ENCODE data around the gene LAMC1.

LAMC1 gene

GRCh38 chr1:183039985-183040447, 16.8 kb downstream of the LAMC1 start (continued):
- peak; percentile 67; the same call in 1 of the 2 replicates for TF ChIP-seq ZNF18 (tag by site-specific recombination; IDR thresholded peaks at IDR 0.05)
- TF ChIP-seq ZNF26 (tag by site-specific recombination; IDR thresholded peaks at IDR 0.05) = no peak
- peak; percentile 93 for TF ChIP-seq ZNF629 (tag by site-specific recombination; IDR thresholded peaks at IDR 0.05)
- TF ChIP-seq YY1 (tag by site-specific recombination; IDR thresholded peaks at IDR 0.05) = no peak
- peak; percentile 99 for TF ChIP-seq ZIC2 (tag by site-specific recombination; IDR thresholded peaks at IDR 0.05)
- TF ChIP-seq ZSCAN30 (tag by site-specific recombination; IDR thresholded peaks at IDR 0.05) = 0 out of 2 replicates have a peak, but pooled peaks have one; percentile 32
- no peak for TF ChIP-seq ZBTB7A (tag by site-specific recombination; IDR thresholded peaks at IDR 0.05; ENCODE audit: low read depth)
- no peak for TF ChIP-seq ZNF280D (tag by site-specific recombination; IDR thresholded peaks at IDR 0.05)
- no peak for TF ChIP-seq ZNF624 (tag by site-specific recombination; IDR thresholded peaks at IDR 0.05)
- TF ChIP-seq WT1 (tag by site-specific recombination; IDR thresholded peaks at IDR 0.05) = peak; percentile 79
- peak; percentile 62; the same call in 1 of the 2 replicates for TF ChIP-seq TSHZ1 (tag by site-specific recombination; IDR thresholded peaks at IDR 0.05; ENCODE audit: borderline replicate concordance)
- TF ChIP-seq ZNF280C (tag by site-specific recombination; IDR thresholded peaks at IDR 0.05) = no peak
- no peak for TF ChIP-seq KLF16 (tag by site-specific recombination; IDR thresholded peaks at IDR 0.05)
- no peak for TF ChIP-seq RBAK (tag by site-specific recombination; IDR thresholded peaks at IDR 0.05)
- TF ChIP-seq ZNF292 (tag by site-specific recombination; IDR thresholded peaks at IDR 0.05; ENCODE audit: borderline replicate concordance, low read depth) = no peak
- TF ChIP-seq ZNF416 (tag by site-specific recombination; IDR thresholded peaks at IDR 0.05) = no peak
- no peak for TF ChIP-seq KLF7 (tag by site-specific recombination; IDR thresholded peaks at IDR 0.05; ENCODE audit: borderline replicate concordance)
- peak; percentile 88; the same call in 1 of the 2 replicates for TF ChIP-seq ZNF600 (tag by site-specific recombination; IDR thresholded peaks at IDR 0.05)
- no peak for TF ChIP-seq ZNF530 (tag by site-specific recombination; IDR thresholded peaks at IDR 0.05; ENCODE audit: low read depth)
- peak; percentile 82; the same call in 1 of the 2 replicates for TF ChIP-seq IKZF3 (tag by site-specific recombination; IDR thresholded peaks at IDR 0.05)
- no peak for TF ChIP-seq ZNF571 (tag by site-specific recombination; IDR thresholded peaks at IDR 0.05)
- no peak for TF ChIP-seq REST (tag by site-specific recombination; IDR thresholded peaks at IDR 0.05)
- no peak for TF ChIP-seq ZNF221 (tag by site-specific recombination; IDR thresholded peaks at IDR 0.05; ENCODE audit: borderline replicate concordance)

Measured in HEK293 (cell line).